ENCODE data around the gene LZTS2.

The LZTS2 gene

DNA sequence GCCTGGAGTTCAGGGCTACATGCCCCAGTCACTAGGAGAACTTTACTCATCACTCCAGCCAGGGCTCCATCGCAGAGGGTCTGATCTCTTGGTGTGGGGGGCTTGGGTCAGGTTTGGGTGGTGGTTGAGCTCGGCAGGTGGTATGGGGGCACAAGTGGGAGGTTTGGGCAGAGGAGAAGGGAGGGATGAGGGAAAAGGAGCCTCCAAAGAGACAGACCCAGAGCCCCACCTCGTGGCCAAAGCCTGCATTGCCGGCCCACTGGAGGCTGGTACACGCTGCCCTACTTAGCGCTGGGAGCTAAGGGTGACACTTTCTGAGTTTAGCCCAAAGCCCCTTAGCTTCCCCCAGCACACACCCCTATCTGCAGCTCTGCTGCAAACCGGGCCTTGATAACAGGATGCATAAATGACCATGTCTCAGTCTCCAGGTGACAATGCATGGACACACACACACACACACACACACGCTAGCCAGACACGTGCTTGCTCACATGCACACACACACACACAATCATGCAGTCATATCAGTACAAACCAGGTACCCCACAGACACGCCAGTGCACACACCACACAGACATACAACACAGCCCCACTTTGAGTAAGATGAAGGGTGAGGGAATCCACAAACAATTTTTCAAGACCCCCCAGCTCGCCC is 14.7 kb downstream of the LZTS2 start:
- DNase-seq (ENCODE audit: low spot score) = peak; percentile 70

GRCh38 chr10:101014966-101015581 is 15.5 kb downstream of the LZTS2 start:
- peak; percentile 22 for DNase-seq (ENCODE audit: low spot score)

DNA sequence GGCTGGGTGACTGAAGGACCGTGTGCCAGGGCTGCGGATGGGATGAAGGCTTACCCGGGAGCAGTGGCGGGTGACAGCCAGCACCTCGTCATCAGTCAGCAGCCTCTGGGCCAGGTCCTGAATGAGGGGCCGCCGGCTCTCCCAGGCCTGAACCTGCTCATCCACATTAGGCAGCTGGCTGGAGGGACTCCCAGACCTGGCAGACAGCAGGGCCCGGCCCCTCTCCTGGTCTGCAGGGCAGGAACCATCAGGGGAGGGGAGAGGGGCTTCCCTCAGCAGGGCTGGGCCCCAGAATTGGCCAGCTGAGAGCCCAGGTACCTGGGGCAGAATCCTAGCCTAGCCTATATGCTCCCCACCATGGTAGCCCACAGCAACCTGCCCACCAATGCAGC is 16.0 kb downstream of the LZTS2 start:
- no peak for DNase-seq (ENCODE audit: low spot score)

DNA sequence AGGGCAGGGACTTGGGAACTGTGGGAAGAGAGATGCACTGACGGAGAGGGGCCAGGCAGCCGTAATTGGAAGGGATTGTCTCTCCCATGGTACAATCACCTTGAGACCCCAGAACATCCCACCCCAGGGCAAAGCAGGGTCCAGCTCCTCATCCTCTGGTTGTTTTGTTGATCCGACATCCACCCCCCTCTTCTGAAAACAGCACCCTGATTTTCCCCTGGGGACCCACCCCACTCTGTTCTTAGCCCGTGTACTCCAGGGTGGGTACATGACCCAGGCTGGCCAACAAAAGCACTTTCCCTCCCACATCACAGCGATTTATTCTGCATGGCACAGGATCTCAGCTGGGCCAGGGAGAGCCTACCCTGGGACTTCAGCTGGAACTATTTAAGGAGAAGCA is 17.2 kb downstream of the LZTS2 start:
- DNase-seq (ENCODE audit: low spot score) = no peak

DNA sequence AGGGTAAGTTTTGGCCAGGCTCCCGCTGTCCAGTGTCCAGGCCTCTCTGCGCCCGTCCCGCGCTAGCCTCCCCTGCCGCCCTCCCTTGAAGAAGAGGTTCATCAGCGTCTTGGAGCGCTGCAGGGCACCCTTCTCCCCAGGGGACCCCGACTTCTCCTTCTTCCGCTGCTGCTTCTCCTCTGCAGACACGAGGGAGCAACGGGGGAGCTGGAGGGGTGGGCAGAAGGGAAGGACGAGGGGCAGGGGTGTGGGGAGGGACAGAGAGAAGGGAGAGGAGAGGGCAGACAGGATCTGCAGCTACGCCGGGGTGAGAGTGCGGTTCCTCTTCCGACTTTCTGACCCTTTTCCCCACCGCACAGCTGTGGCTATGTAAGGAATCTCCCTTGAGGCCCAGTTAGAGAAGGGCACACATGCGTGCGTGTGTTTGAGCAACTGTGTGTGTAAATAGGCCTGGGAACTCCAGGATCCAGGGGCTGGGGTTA is 18.6 kb downstream of the LZTS2 start:
- DNase-seq (ENCODE audit: low spot score) = no peak

GRCh38 chr10:101018600-101019439 is 19.2 kb downstream of the LZTS2 start:
- peak; percentile 43 for DNase-seq (ENCODE audit: low spot score)

GRCh38 chr10:101019440-101019703 is 19.8 kb downstream of the LZTS2 start:
- no peak for DNase-seq (ENCODE audit: low spot score)

DNA sequence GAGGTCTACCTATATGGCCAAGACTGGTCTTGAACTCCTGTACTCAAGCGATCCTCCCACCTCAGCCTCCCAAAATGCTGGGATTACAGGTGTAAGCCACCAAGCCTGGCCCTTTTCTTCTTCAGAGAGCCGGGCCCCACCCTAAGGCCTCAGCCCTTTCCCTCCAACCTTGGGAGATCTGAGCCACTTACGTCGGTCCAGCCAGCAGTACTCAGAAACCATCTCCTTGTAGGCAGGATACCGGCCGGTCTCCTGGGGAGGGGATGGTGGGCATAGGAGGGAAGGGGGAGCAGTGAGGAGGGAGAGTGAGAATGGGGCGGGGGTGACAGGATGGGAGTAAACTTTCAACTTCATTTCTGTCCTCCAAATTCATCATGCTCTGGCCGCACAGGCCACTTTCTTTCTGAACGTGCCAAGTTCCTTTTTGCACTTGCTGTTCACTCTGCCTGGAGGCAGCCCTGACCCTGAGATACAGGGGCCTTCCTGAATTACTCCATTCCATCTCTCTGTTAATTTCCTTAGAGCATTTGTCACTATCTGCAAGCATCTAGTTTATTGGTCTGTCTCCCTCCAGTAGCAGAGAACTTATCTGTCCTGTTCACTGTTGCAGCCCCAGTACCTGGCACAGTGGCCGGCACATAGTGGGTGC is 20.9 kb downstream of the LZTS2 start:
- DNase-seq (ENCODE audit: low spot score) = no peak

- DNase-seq (ENCODE audit: low spot score) = no peak
These were observed 21.6 kb downstream of the LZTS2 start for GRCh38 chr10:101021239-101021638.

DNA sequence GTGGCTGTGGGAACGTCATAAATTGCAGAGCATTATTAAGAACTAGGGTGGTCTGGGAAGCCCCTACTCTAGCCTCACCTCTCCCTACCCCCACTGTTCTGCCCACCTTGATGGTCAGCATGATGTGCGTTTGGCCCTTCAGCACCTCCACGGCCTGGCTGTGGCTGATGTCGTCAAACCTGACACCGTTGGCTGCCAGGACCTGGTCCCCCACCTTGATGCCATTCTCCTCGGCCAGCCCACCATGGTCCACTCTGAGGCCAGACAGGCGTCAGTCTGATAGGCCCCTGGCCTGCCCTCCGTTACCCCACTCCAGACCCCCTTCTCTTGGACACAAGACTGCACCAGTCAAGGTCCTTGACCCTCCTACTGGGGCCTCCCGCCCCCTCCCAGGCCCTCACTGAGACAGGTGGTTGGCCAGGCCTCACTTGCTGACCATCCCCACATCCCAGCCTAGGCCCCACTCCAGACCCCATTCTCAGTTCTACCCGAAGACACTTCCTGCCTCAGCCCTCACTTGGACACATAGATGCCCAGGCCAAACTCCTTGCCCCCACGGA is 22.2 kb downstream of the LZTS2 start:
- no peak for DNase-seq (ENCODE audit: low spot score)

GRCh38 chr10:101022967-101023705 is 23.5 kb downstream of the LZTS2 start:
- no peak for DNase-seq (ENCODE audit: low spot score)

- no peak for DNase-seq (ENCODE audit: low spot score)
These were observed 27.6 kb downstream of the LZTS2 start for GRCh38 chr10:101027106-101027720.

GRCh38 chr10:101028446-101029337 is 29.1 kb downstream of the LZTS2 start:
- DNase-seq (ENCODE audit: low spot score) = no peak

GRCh38 chr10:101029520-101030295 is 30.1 kb downstream of the LZTS2 start:
- no peak for DNase-seq (ENCODE audit: low spot score)

DNA sequence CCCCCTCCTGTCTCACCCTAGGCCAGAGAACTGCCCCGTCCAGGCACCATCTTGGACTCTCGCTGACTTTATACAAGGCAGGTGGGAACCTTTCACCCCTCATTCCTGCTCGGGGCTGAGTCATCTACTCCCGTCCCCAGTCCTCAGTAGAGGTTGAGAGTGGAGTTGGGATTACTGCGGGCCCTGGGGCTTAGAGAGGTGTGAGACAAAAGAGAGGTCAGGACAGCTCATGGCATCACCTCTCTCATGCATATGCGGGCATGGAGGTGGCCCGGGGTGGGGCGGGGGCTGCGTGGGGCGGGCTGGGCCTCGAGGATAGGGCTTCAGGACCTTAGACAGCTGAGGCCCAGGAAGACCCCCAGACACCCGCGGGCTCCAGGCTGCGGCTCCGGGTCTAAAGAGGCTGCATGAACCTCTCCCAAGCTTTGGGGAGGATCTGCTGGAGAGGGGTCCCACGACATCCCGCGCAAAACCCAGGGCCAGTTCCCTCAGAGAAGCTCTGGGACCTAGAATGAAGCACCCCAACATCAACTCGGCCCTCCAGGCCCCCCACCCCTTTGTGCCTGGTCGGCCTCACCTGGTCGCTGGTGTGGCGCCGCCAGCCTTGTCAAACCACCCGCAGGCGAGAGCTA is 31.0 kb downstream of the LZTS2 start:
- DNase-seq (ENCODE audit: low spot score) = no peak

DNA sequence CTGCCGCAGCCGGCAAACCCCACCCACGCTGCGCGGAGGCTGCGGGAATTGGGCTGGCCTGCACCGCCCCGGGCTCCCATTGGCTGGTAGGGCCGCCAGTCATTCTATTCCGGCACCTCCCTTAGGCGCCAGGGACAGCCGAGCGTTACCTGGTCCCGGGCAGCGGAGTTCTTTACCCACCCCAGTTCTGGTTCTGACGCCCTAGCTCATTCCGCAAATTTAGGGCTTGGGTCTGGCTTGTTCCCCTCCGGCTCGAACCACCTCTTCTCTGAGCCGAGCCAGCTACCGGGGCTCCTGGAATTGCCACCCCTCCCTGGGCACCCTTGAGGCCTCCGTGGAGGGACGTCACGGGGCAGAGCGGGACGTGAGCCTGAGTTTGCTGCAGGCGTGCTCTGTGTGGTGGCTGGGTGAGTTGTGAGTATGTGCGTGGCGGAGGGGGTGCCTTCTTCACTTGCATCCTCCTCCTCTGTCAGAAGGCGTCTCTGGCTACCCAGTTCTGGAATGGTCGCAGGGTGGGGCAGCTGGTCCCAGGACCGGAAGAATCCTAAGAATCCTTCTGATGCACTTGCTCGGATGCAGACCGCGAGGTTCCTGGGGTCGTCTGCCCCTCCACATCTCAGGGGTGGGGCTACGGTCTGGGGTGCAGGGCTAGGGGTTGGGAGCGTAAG is 31.7 kb downstream of the LZTS2 start, which contains the start of the genes PDZD7 and SFXN3:
PDZD7 (minus strand) TSS at position 2 of the 668 bp plus-strand sequence. CDS start 910 bp downstream, outside the sequence.
SFXN3 (plus strand) TSS at position 107 of the 668 bp plus-strand sequence. CDS start 3,461 bp downstream, outside the sequence.
- DNase-seq (ENCODE audit: low spot score) = peak; percentile 95

DNA sequence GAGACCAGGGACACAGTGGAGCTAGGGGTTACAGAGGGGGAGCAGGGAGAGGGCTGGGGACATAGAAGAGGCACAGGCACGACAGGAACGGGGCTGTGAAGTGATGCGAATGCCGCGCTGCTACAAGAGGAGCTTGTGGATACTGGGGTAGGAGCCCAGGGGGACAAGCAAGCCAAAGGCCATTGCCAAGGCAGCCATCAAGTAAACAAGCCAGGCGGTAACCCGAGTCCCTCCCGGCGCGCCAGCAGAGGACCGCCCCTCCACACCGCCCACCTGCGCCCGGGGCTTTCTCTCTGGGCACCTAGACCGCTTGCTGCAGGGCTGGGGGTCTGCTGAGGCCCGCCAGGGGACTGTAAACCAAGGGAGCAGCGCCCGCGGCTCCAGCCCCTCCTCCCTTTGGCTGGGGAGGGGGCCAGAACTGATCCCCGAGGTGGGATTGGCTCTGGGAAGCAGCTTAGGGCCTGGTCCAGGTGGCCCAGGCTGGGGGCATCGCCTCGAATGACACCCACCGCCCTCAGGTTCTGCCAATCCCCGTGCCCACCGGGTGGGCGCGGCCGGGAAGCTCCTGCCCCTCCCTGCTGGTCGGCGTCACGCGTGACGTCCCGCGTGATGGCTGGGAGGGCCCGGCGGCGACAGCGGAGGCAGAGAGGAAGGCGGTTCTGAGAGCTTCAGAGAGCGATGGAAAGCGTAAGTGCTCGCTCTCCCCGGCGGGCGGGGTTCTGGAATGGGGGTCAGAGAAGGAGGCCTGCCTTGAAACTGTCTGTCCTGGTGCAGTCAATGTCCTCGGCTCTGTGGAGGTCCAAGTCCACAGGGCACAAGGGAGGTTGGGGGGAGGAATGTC is 32.4 kb downstream of the LZTS2 start:
- peak; percentile 70 for DNase-seq (ENCODE audit: low spot score)

All from hematopoietic multipotent progenitor cell treated with erythropoietin and hydrocortisone succinate and interleukin-3 and kit ligand, for 17 days (in vitro differentiated cells).